Measurements from ENCODE around the gene WDR45B.

The WDR45B gene

GRCh38 chr17:82648165-82648668, at the start of gene WDR45B:
Gene WDR45B, minus strand, starts transcription at chr17:82648444. Its CDS starts 104 bp downstream, at chr17:82648340.
- peak; percentile 99 for DNase-seq (ENCODE audit: low spot score)

GRCh38 chr17:82697808-82698064, 49.5 kb upstream of the WDR45B start:
- no peak for DNase-seq (ENCODE audit: low spot score)

GRCh38 chr17:82696916-82697807, 48.9 kb upstream of the WDR45B start:
- DNase-seq (ENCODE audit: low spot score): peak; percentile 37

GRCh38 chr17:82696259-82696658, 48.0 kb upstream of the WDR45B start:
- no peak for DNase-seq (ENCODE audit: low spot score)

GRCh38 chr17:82694647-82695046, 46.4 kb upstream of the WDR45B start:
- DNase-seq (ENCODE audit: low spot score): no peak

- no peak for DNase-seq (ENCODE audit: low spot score)
Measured at GRCh38 chr17:82693168-82693867, 45.1 kb upstream of the WDR45B start.

- DNase-seq (ENCODE audit: low spot score): no peak
Measured at GRCh38 chr17:82692268-82692667, 44.0 kb upstream of the WDR45B start.

GRCh38 chr17:82691714-82692113, 43.5 kb upstream of the WDR45B start:
- DNase-seq (ENCODE audit: low spot score): no peak

- DNase-seq (ENCODE audit: low spot score): no peak
Measured at GRCh38 chr17:82690786-82691489, 42.7 kb upstream of the WDR45B start.

GRCh38 chr17:82689077-82689476, 40.8 kb upstream of the WDR45B start:
- no peak for DNase-seq (ENCODE audit: low spot score)

GRCh38 chr17:82687871-82688270, 39.6 kb upstream of the WDR45B start:
- no peak for DNase-seq (ENCODE audit: low spot score)

- no peak for DNase-seq (ENCODE audit: low spot score)
Measured at GRCh38 chr17:82687375-82687861, 39.2 kb upstream of the WDR45B start.

GRCh38 chr17:82686366-82687324, 38.4 kb upstream of the WDR45B start:
- no peak for DNase-seq (ENCODE audit: low spot score)

- DNase-seq (ENCODE audit: low spot score): no peak
Measured at GRCh38 chr17:82685291-82685690, 37.0 kb upstream of the WDR45B start.

- DNase-seq (ENCODE audit: low spot score): no peak
Measured at GRCh38 chr17:82684228-82684841, 36.1 kb upstream of the WDR45B start.

- no peak for DNase-seq (ENCODE audit: low spot score)
Measured at GRCh38 chr17:82683534-82683933, 35.3 kb upstream of the WDR45B start.

GRCh38 chr17:82681547-82681946, 33.3 kb upstream of the WDR45B start:
- no peak for DNase-seq (ENCODE audit: low spot score)

- DNase-seq (ENCODE audit: low spot score): no peak
Measured at GRCh38 chr17:82679586-82680465, 31.6 kb upstream of the WDR45B start.

- no peak for DNase-seq (ENCODE audit: low spot score)
Measured at GRCh38 chr17:82678265-82678891, 30.1 kb upstream of the WDR45B start.
